Fibroblast of lung (primary cell): ENCODE results near the gene ITPA.

ENCODE experiments used
- EZH2 ChIP-seq: IDR thresholded peaks from 2 replicates; pipeline ENCODE4 v1.5.1; 2012; ENCODE audit warnings: low read length, control low read depth, mild to moderate bottlenecking; ENCODE audit errors: missing control alignments
- TF ChIP-seq, protein P1 (sequence below), 2 donors: IDR thresholded peaks in 1 of 2; conservative IDR thresholded peaks in 1 of 2; 1 replicate in 1 of 2; 2 replicates in 1 of 2; pipeline ENCODE4 v1.5.1; 2011 to 2012; ENCODE audit warnings: low read length in 2 of 2, control low read depth in 1 of 2, inconsistent platforms in 1 of 2, low read depth in 1 of 2, mild to moderate bottlenecking in 1 of 2

DNA sequence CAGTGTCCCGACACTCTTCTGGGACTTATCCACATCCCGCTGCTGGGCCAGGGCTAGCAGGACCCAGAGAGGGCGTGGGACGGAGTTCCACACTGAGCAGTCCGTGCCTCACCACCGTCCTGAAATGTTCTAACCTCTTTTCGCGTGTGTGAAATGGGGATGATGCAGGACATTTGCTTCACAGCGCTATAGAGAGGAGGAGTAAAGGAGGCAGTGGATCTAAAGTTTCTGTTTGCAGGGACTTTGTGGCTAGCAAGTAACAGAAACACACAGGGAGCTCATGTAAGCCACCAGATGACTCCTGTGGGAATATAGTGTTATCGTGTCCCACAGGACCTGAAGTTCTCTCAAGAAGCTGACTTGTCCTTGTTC lies 634 bp downstream of the ITPA start:
- TF ChIP-seq, protein P1, sequence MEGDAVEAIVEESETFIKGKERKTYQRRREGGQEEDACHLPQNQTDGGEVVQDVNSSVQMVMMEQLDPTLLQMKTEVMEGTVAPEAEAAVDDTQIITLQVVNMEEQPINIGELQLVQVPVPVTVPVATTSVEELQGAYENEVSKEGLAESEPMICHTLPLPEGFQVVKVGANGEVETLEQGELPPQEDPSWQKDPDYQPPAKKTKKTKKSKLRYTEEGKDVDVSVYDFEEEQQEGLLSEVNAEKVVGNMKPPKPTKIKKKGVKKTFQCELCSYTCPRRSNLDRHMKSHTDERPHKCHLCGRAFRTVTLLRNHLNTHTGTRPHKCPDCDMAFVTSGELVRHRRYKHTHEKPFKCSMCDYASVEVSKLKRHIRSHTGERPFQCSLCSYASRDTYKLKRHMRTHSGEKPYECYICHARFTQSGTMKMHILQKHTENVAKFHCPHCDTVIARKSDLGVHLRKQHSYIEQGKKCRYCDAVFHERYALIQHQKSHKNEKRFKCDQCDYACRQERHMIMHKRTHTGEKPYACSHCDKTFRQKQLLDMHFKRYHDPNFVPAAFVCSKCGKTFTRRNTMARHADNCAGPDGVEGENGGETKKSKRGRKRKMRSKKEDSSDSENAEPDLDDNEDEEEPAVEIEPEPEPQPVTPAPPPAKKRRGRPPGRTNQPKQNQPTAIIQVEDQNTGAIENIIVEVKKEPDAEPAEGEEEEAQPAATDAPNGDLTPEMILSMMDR (conservative IDR thresholded peaks at IDR 0.05 in 1 of 2, IDR thresholded peaks at IDR 0.05 in 1 of 2; ENCODE audit: low read depth in 1 of 2, low read length in 2 of 2), result no peak
- no peak for TF ChIP-seq EZH2
